DND-41 (cell line): ENCODE measurements around the gene MIP.

Source experiments
- ATAC-seq: fragments of 200-7000 bp; cut with Tn5 transposase; 3 replicates; pipeline ENCODE4 v1.9.1; 2021; ENCODE audit warnings: low read depth; ENCODE audit not compliant: insufficient read depth
- DNase-seq: peaks from one replicate; pipeline ENCODE4 v3.0.0-alpha.2; 2020
- H2AFZ ChIP-seq: 2 replicates; pipeline ENCODE4 v1.6.0; 2012; ENCODE audit warnings: low read depth, low read length
- H3K27ac ChIP-seq: 2 replicates; pipeline ENCODE4 v1.5.1; 2012; ENCODE audit warnings: low read length, inconsistent platforms
- H3K27me3 ChIP-seq: fragments of 200-600 bp; sonication (generic); 2 replicates; pipeline ENCODE4 v1.6.0; 2012; ENCODE audit warnings: low read length, mild to moderate bottlenecking, inconsistent platforms; ENCODE audit not compliant: insufficient read depth, poor library complexity
- H3K36me3 ChIP-seq: 2 replicates; pipeline ENCODE4 v1.5.1; 2012; ENCODE audit warnings: low read length, inconsistent platforms; ENCODE audit not compliant: insufficient read depth
- H3K4me1 ChIP-seq: 2 replicates; pipeline ENCODE4 v1.5.1; 2012; ENCODE audit warnings: mild to moderate bottlenecking, low read length; ENCODE audit not compliant: insufficient read depth
- H3K4me2 ChIP-seq: 2 replicates; pipeline ENCODE4 v1.6.0; 2012; ENCODE audit warnings: mild to moderate bottlenecking, moderate library complexity, low read length, inconsistent platforms; ENCODE audit not compliant: insufficient read depth
- H3K4me3 ChIP-seq, 2 experiments: fragments of 200-600 bp in 1 of 2; shearing (Covaris generic) in 1 of 2; 2 replicates each; pipeline ENCODE4 v1.5.1; 2012 to 2016; ENCODE audit warnings: inconsistent platforms in 2 of 2, low read length in 2 of 2, mild to moderate bottlenecking in 2 of 2, low read depth in 1 of 2, moderate library complexity in 1 of 2
- H3K79me2 ChIP-seq: 2 replicates; pipeline ENCODE4 v1.6.0; 2012; ENCODE audit warnings: low read length, inconsistent platforms; ENCODE audit not compliant: insufficient read depth
- H3K9ac ChIP-seq: 2 replicates; pipeline ENCODE4 v1.6.0; 2012; ENCODE audit warnings: low read depth, mild to moderate bottlenecking, inconsistent platforms, low read length, moderate library complexity
- H3K9me3 ChIP-seq: 2 replicates; pipeline ENCODE4 v1.5.1; 2012; ENCODE audit warnings: low read length, moderate library complexity, mild to moderate bottlenecking, inconsistent platforms; ENCODE audit not compliant: insufficient read depth, severe bottlenecking
- H4K20me1 ChIP-seq: 2 replicates; pipeline ENCODE4 v1.6.0; 2012; ENCODE audit warnings: low read length; ENCODE audit not compliant: insufficient read depth
- CTCF ChIP-seq: IDR thresholded peaks from 2 replicates; pipeline ENCODE4 v1.5.1; 2012; ENCODE audit warnings: borderline replicate concordance, low read length, moderate library complexity, mild to moderate bottlenecking; ENCODE audit not compliant: poor library complexity, severe bottlenecking; ENCODE audit errors: extremely low read depth
- EZH2 ChIP-seq: IDR thresholded peaks from 3 replicates; pipeline ENCODE4 v1.6.1; 2012; ENCODE audit warnings: borderline replicate concordance, low read depth, mild to moderate bottlenecking, moderate library complexity, low read length, inconsistent platforms; ENCODE audit not compliant: severe bottlenecking

The MIP gene

DNA sequence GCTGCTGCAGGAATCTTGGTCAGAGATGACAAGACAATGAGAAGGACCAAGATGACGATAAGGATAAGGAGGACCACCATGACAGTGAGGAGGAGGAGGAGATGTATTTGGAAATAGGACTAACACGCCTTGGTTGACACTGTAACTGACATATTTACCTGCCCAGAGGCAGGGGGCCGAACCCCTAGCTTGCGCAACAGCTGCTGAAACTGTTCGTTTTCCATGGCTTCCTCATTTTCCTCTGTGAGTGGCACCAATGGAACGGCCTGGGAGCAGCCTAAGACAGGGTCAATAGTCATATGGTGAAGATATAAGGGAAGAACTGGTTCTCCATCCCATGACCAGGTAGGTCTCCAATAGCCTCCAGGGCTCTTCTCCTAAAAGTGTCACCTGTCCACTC lies 34.0 kb downstream of the MIP start:
- Histone ChIP-seq H3K4me3 (no peak overlapping the region), H3K27me3 (no peaks in the 10 kb centered on the region), H4K20me1 (no peaks in the 10 kb centered on the region), H3K9ac (no peak overlapping the region), H3K9me3 (no peaks in the 10 kb centered on the region), H3K79me2 (no peaks in the 10 kb centered on the region), H3K4me1 (no peaks in the 10 kb centered on the region), H3K36me3 (peaks cover 96% of the 10 kb centered on the region), H2AFZ (no peak overlapping the region), H3K27ac (no peak overlapping the region), H3K4me2 (no peak overlapping the region)
- TF ChIP-seq CTCF, result no peak
- no peak for TF ChIP-seq EZH2
- no peak for ATAC-seq
- no peak for DNase-seq

- Histone ChIP-seq H2AFZ (no peak overlapping the region), H3K4me1 (no peaks in the 10 kb centered on the region), H3K9ac (no peak overlapping the region), H3K4me2 (no peak overlapping the region), H3K9me3 (no peaks in the 10 kb centered on the region), H4K20me1 (no peaks in the 10 kb centered on the region; the same call in 1 of the 2 replicates), H3K36me3 (peaks cover 84% of the 10 kb centered on the region), H3K4me3 (no peak overlapping the region), H3K27me3 (no peaks in the 10 kb centered on the region), H3K27ac (no peak overlapping the region), H3K79me2 (no peaks in the 10 kb centered on the region)
- DNase-seq (no peak), ATAC-seq (no peak)
- no peak for TF ChIP-seq CTCF
- no peak for TF ChIP-seq EZH2
These were observed 36.7 kb downstream of the MIP start for GRCh38 chr12:56417739-56418138.

DNA sequence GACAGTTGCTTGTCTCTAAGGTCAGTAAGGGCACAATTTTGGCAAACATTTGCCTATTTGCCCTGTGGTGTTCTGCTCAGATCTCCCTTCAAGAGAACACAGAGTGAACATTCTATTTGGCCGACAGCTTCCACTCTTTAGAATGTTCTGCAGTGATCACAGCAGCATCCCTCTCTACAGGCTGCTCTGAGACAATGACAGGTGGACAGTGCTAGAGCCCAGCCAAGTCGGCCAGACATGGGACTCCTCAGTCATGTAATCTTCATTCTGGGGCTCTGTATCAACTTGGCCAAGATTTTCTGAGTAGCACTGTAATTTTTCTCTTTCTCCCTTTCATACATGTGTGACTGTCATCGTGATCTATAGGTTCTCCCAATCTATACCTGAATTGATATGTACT lies 40.1 kb downstream of the MIP start:
- H2AFZ ChIP-seq, result no peak overlapping the region
- TF ChIP-seq EZH2, result no peak
- TF ChIP-seq CTCF, result no peak
- ATAC-seq (no peak), DNase-seq (no peak)
- no peaks in the 10 kb centered on the region; the same call in 1 of the 2 replicates for H4K20me1 ChIP-seq
- H3K4me2 ChIP-seq, result no peak overlapping the region
- no peak overlapping the region for H3K27ac ChIP-seq
- no peaks in the 10 kb centered on the region for H3K9me3 ChIP-seq
- no peak overlapping the region for H3K4me3 ChIP-seq
- no peaks in the 10 kb centered on the region for H3K4me1 ChIP-seq
- no peaks in the 10 kb centered on the region for H3K27me3 ChIP-seq
- H3K36me3 ChIP-seq, result peaks cover 53% of the 10 kb centered on the region
- H3K9ac ChIP-seq, result no peak overlapping the region
- no peaks in the 10 kb centered on the region for H3K79me2 ChIP-seq

DNA sequence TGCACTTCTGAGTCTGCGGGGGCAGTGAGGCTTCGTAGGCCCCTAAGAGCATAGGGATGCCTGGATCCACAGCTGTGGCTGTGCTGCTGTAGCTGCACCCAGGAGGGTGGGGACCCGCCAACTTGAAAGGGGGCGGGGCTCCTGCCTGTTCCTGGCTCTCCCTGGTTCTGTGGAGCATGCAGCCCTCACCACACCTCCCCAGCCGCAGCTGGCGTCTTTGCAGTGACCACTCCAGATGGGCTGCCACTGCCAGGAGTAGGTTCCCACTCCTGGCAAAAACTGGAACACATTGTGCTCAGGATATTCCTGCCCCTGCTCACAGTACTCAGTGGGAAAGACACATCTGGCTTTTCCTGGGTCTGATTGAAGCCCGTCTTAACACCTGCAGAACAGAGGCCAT lies 41.1 kb downstream of the MIP start:
- H2AFZ ChIP-seq, result no peak overlapping the region
- no peak overlapping the region for H3K4me3 ChIP-seq
- no peak overlapping the region for H3K4me2 ChIP-seq
- no peaks in the 10 kb centered on the region for H3K27me3 ChIP-seq
- peaks cover 43% of the 10 kb centered on the region for H3K36me3 ChIP-seq
- no peak for DNase-seq
- H4K20me1 ChIP-seq, result no peaks in the 10 kb centered on the region; the same call in 1 of the 2 replicates
- H3K9ac ChIP-seq, result no peak overlapping the region
- peak; percentile 58 for ATAC-seq
- TF ChIP-seq CTCF (no peak), EZH2 (no peak)
- no peaks in the 10 kb centered on the region for H3K4me1 ChIP-seq
- H3K27ac ChIP-seq, result no peak overlapping the region
- no peaks in the 10 kb centered on the region for H3K79me2 ChIP-seq
- H3K9me3 ChIP-seq, result no peaks in the 10 kb centered on the region
